Measurements from ENCODE around the gene FOXK1. TPM values are rescaled to one million over a fixed set of nuclear protein-coding genes. Genes with fewer than 3 reads are reported as not detected.

The FOXK1 gene
- total and polyA plus RNA-seq, 2 of the 13 experiments (the other 11 are each of a cell fraction or from before 2014, with no cell fraction given) = 4.6 to 8.8 TPM

GRCh38 chr7:4681886-4682620 is at the start of gene FOXK1 (continued):
- TF ChIP-seq, protein P1, sequence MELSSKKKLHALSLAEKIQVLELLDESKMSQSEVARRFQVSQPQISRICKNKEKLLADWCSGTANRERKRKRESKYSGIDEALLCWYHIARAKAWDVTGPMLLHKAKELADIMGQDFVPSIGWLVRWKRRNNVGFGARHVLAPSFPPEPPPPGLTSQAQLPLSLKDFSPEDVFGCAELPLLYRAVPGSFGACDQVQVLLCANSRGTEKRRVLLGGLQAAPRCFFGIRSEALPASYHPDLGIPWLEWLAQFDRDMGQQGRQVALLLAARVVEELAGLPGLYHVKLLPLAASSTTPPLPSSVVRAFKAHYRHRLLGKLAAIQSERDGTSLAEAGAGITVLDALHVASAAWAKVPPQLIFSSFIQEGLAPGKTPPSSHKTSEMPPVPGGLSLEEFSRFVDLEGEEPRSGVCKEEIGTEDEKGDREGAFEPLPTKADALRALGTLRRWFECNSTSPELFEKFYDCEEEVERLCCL (CRISPR knock-in tag; IDR thresholded peaks at IDR 0.05; ENCODE audit: borderline replicate concordance) = no peak
- TF ChIP-seq CHD2 (IDR thresholded peaks at IDR 0.05; ENCODE audit: low read depth, low read length) (no peak), DNMT1 (CRISPR knock-in tag; IDR thresholded peaks at IDR 0.05) (no peak), MEIS1 (CRISPR knock-in tag; IDR thresholded peaks at IDR 0.05; ENCODE audit: borderline replicate concordance) (no peak), ZBTB44 (CRISPR knock-in tag; IDR thresholded peaks at IDR 0.05) (no peak), ZNF431 (CRISPR knock-in tag; IDR thresholded peaks at IDR 0.05; ENCODE audit: borderline replicate concordance, low read depth) (peak; percentile 65; the same call in 1 of the 2 replicates), ZNF687 (CRISPR knock-in tag; IDR thresholded peaks at IDR 0.05) (peak; percentile 65), ZIK1 (CRISPR knock-in tag; IDR thresholded peaks at IDR 0.05; ENCODE audit: borderline replicate concordance, low read depth) (no peak), DMTF1 (CRISPR knock-in tag; IDR thresholded peaks at IDR 0.05) (no peak), ATF7 (IDR thresholded peaks at IDR 0.05) (no peak), ATF7 (CRISPR knock-in tag; IDR thresholded peaks at IDR 0.05) (no peak), TMF1 (CRISPR knock-in tag; IDR thresholded peaks at IDR 0.05; ENCODE audit: low read depth) (peak; percentile 39; the same call in 1 of the 2 replicates), ZNF264 (CRISPR knock-in tag; IDR thresholded peaks at IDR 0.05) (no peak), HNF1A (IDR thresholded peaks at IDR 0.05; ENCODE audit: low read depth) (no peak), HNF1A (CRISPR knock-in tag; IDR thresholded peaks at IDR 0.05; ENCODE audit: borderline replicate concordance) (0 out of 2 replicates have a peak, but pooled peaks have one; percentile 22)

Measured in HepG2 (cell line).